Smooth muscle cell (in vitro differentiated cells): ENCODE results near the gene TANGO6. TPM values are rescaled to one million over a fixed set of nuclear protein-coding genes. Genes with fewer than 3 reads are reported as not detected.

Experiments used
- DNase-seq: peaks from one replicate; lab custom pipeline; 2025; ENCODE audit not compliant: unreplicated experiment; lab: John Stamatoyannopoulos, UW
- H2AFZ ChIP-seq: fragments of 200-600 bp; sonication (generic); 2 replicates; pipeline ENCODE4 v1.6.0; 2016; ENCODE audit warnings: antibody characterized with exemption, low read depth, mild to moderate bottlenecking
- H3F3A ChIP-seq: fragments of 200-600 bp; sonication (generic); 2 replicates; pipeline ENCODE4 v1.6.0; 2017; ENCODE audit warnings: antibody characterized with exemption, low read depth
- H3K27ac ChIP-seq: fragments of 200-600 bp; sonication (generic); 2 replicates; pipeline ENCODE4 v1.5.1; 2016; ENCODE audit warnings: low read depth, mild to moderate bottlenecking
- H3K27me3 ChIP-seq: fragments of 200-600 bp; sonication (generic); 2 replicates; pipeline ENCODE4 v1.6.1; 2016; ENCODE audit warnings: low read depth, mild to moderate bottlenecking
- H3K36me3 ChIP-seq: fragments of 200-600 bp; sonication (generic); 2 replicates; pipeline ENCODE4 v1.5.1; 2016; ENCODE audit warnings: low read depth
- H3K4me1 ChIP-seq: fragments of 200-600 bp; sonication (generic); 2 replicates; pipeline ENCODE4 v1.5.1; 2016; ENCODE audit warnings: low read depth
- H3K4me2 ChIP-seq: fragments of 200-600 bp; sonication (generic); 2 replicates; pipeline ENCODE4 v1.6.0; 2016; ENCODE audit warnings: mild to moderate bottlenecking
- H3K4me3 ChIP-seq: fragments of 200-600 bp; sonication (generic); 2 replicates; pipeline ENCODE4 v1.5.1; 2016; ENCODE audit warnings: mild to moderate bottlenecking
- H3K79me2 ChIP-seq: fragments of 200-600 bp; sonication (generic); 2 replicates; pipeline ENCODE4 v1.6.0; 2016; ENCODE audit warnings: low read depth, mild to moderate bottlenecking
- H3K9ac ChIP-seq: fragments of 200-600 bp; sonication (generic); 2 replicates; pipeline ENCODE4 v1.6.0; 2016; ENCODE audit warnings: low read depth
- H3K9me3 ChIP-seq: fragments of 200-600 bp; sonication (generic); replicated peaks from 2 replicates; pipeline ENCODE4 v1.5.1; 2016; ENCODE audit warnings: low read depth
- H4K20me1 ChIP-seq: fragments of 200-600 bp; sonication (generic); 2 replicates; pipeline ENCODE4 v1.6.0; 2016; ENCODE audit warnings: low read depth
- WGBS: methylation state at CpG from one replicate; pipeline ENCODE4 v1.1.7; 2016; ENCODE audit warnings: low lambda C conversion rate; 5-methylcytosine and 5-hydroxymethylcytosine counted together
- polyA plus RNA-seq: library from polyadenylated mRNA; unstranded; fragments of >200 nt; fragmentation: Nextera tagmentation; extraction: Ambion mirVana; gene quantifications from 2 replicates; pipeline ENCODE4 v1.2.1, GENCODE V29; 2016
- total RNA-seq: library from RNA; depleted of rRNA; stranded (reverse); fragments of >200 nt; gene quantifications from 2 replicates; pipeline ENCODE4 v1.2.3, GENCODE V29; 2014
- TF ChIP-seq, protein P1 (sequence below): fragments of 200-600 bp; sonication (generic); IDR thresholded peaks from 2 replicates; pipeline ENCODE4 v1.5.1; 2017; ENCODE audit warnings: borderline replicate concordance, mild to moderate bottlenecking, antibody characterized with exemption; ENCODE audit not compliant: insufficient read depth, poor library complexity, severe bottlenecking

The TANGO6 gene
- total and polyA plus RNA-seq, 2 experiments from 2014 or later: 4.5 to 5.2 TPM

DNA sequence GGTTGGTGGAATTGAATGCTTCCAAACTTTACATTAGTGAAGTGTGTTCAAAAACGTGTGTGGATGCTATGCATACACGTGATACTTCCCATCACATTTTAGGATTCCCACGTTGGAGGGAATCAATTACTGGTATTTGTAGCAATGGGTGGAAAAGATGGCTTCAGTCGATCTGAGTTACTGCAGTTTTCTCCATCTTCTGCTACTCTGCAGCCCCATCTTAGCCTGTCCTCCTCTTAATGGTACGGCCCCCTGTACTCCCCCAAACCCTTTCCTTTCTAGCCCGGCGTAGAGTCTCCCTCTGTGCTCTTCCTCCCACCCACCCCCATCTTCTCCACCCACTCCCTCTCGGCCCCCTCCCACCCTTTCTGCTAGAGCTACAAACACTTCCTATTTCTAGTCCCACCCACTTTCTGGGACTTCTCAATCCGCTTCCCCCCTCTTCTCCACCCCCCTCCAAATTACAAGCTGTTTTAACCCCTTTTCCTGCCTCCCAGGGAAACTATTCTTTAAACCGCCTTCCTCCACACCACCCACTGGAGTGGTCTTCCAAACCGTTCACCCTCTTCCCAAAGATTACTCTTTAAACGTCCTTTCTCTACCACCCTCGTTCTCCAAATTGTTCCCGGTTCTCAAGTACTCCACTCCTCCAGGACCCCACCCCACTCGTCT lies 288.0 kb downstream of the TANGO6 start:
- Histone ChIP-seq H3K27ac (peak overlapping the region; percentile 83), H3K4me3 (peak overlapping the region; percentile 96), H3K36me3 (no peaks in the 10 kb centered on the region), H4K20me1 (peaks cover 57% of the 10 kb centered on the region), H3K9me3 (no peaks in the 10 kb centered on the region), H3K9ac (peak overlapping the region; percentile 86), H3F3A (no peaks in the 10 kb centered on the region), H3K4me1 (peaks cover 19% of the 10 kb centered on the region), H3K4me2 (peak overlapping the region; percentile 90), H3K79me2 (peaks cover 92% of the 10 kb centered on the region), H3K27me3 (no peaks in the 10 kb centered on the region), H2AFZ (no peak overlapping the region)
- TF ChIP-seq, protein P1, sequence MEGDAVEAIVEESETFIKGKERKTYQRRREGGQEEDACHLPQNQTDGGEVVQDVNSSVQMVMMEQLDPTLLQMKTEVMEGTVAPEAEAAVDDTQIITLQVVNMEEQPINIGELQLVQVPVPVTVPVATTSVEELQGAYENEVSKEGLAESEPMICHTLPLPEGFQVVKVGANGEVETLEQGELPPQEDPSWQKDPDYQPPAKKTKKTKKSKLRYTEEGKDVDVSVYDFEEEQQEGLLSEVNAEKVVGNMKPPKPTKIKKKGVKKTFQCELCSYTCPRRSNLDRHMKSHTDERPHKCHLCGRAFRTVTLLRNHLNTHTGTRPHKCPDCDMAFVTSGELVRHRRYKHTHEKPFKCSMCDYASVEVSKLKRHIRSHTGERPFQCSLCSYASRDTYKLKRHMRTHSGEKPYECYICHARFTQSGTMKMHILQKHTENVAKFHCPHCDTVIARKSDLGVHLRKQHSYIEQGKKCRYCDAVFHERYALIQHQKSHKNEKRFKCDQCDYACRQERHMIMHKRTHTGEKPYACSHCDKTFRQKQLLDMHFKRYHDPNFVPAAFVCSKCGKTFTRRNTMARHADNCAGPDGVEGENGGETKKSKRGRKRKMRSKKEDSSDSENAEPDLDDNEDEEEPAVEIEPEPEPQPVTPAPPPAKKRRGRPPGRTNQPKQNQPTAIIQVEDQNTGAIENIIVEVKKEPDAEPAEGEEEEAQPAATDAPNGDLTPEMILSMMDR: no peak
- no peak for DNase-seq
- WGBS: 3% methylated on average over 11 of the region's 15 CpGs

DNA sequence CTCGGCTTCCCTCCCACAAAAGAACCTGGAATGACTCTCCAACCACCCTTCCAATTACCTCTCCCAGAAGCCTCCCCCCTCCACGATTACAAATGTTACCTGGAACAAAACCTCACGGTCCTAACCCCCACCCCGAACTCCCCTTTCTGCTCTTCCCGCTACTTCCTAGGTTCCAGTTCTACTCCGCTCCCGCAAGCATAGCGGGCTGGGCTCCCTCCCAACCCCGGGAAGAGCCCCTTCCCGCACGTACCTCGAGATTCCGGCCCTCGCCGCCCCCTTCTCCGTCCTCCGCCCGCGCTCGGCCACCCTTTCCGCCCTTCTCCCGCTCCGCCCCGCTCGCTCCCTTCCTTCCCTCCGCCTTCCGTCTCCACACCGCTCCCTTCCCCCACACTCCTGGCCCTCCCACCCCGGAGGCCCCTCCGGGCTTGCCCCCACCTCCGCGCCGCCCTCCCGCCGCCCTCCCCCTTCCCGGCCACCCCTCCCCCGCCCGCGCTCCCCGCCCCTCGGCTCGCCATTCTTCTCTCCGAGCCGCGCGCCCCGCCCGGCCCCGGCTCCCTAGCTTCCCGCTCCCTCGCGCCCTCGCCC lies 288.6 kb downstream of the TANGO6 start:
- peak overlapping the region; percentile 90 for H3K4me2 ChIP-seq
- H3K4me1 ChIP-seq: peaks cover 19% of the 10 kb centered on the region
- 4% methylated on average over 15 of the region's 53 CpGs for WGBS
- peak overlapping the region; percentile 96 for H3K4me3 ChIP-seq
- no peak overlapping the region for H2AFZ ChIP-seq
- H3F3A ChIP-seq: no peaks in the 10 kb centered on the region
- no peaks in the 10 kb centered on the region for H3K36me3 ChIP-seq
- peak overlapping the region; percentile 83 for H3K27ac ChIP-seq
- H3K9ac ChIP-seq: peak overlapping the region; percentile 86
- no peaks in the 10 kb centered on the region for H3K27me3 ChIP-seq
- peak; percentile 82 for DNase-seq
- TF ChIP-seq, protein P1: no peak
- H3K79me2 ChIP-seq: peaks cover 93% of the 10 kb centered on the region
- H3K9me3 ChIP-seq: no peaks in the 10 kb centered on the region
- peaks cover 51% of the 10 kb centered on the region for H4K20me1 ChIP-seq

DNA sequence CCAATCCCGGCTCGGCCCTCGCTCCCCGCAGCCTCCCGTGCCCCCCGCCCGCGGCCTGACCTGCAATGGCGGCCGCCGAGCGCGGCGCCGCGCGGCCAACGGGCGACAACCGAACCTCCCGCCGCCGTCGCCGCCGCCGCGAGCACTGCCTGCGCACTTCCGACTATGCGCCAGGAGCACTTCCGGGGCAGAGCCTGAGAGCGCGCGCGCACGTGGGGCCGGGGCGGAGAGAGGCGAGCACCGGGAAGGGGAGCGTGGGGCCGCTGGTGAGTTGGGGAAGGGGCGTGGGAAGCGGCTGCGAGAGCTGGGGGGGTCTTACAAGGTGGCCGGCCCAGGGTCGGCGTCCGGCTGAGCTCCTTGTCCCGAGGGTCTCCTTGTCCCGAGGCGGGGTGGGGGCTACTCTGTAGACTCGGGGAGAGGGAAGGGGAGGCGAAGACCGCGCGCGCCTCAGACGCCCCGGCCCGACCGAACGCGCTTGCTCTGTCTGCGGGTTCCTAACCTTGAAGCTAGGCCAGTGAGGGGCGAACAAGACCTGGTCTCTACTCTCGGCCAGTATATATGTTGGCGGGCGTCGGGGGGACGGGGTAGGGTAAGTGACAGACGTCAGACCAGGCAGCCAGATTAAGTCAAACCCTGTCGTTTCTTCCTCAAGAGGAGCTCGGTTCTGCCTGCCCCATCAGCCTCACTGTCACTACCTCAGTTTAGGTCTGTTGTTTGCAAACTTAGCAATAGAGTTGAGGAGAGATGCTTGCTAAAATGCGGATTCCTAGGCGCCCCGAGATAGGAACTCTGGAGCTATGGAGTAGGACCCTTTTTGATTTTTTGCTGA lies 289.3 kb downstream of the TANGO6 start, which contains the start of the genes CHTF8 and UTP4:
Gene CHTF8, minus strand, starts transcription at position 165 of the 829 bp plus-strand sequence. CDS start 11,130 bp downstream, outside the sequence.
Gene UTP4, plus strand, starts transcription at position 226 of the 829 bp plus-strand sequence. CDS start 811 bp downstream, outside the sequence.
- H3K79me2 ChIP-seq: peaks cover 87% of the 10 kb centered on the region
- peak within 1 kb of the TSS; percentile 86 for H3K9ac ChIP-seq
- WGBS: under 1% methylated on average over 53 of the region's 78 CpGs
- peak; percentile 82 for DNase-seq
- H2AFZ ChIP-seq: peak within 1 kb of the TSS; percentile 87
- no peaks in the 10 kb centered on the region for H3K36me3 ChIP-seq
- H3K27me3 ChIP-seq: no peaks in the 10 kb centered on the region
- H3K27ac ChIP-seq: peak within 1 kb of the TSS; percentile 83
- H3F3A ChIP-seq: no peaks in the 10 kb centered on the region
- peak within 1 kb of the TSS; percentile 90 for H3K4me2 ChIP-seq
- TF ChIP-seq, protein P1: no peak
- H3K9me3 ChIP-seq: no peaks in the 10 kb centered on the region
- peaks cover 19% of the 10 kb centered on the region for H3K4me1 ChIP-seq
- H3K4me3 ChIP-seq: peak within 1 kb of the TSS; percentile 96
- H4K20me1 ChIP-seq: peaks cover 45% of the 10 kb centered on the region
